Activated effector memory CD4-positive, alpha-beta T cell treated with anti-CD3 and anti-CD28 coated beads, Interleukin-2, amount 50 U/mL, for 16 hours (primary cell): Measurements from ENCODE around the gene PNRC2.
"Not testable (repeated sequence)": the region's sequence is repeated elsewhere in the genome, so short reads cannot be mapped to it uniquely, and the experiment has no call there.

ENCODE experiments used
- DNase-seq: peaks from one replicate; pipeline ENCODE4 v3.0.0-alpha.2; 2020

PNRC2 gene

GRCh38 chr1:23996700-23997229 is 37.1 kb downstream of the PNRC2 start:
- no peak for DNase-seq

- DNase-seq = no peak
Observed at GRCh38 chr1:23997812-23998211, 38.2 kb downstream of the PNRC2 start.

GRCh38 chr1:23999156-23999671 is 39.6 kb downstream of the PNRC2 start:
- no peak for DNase-seq

- DNase-seq = no peak
Observed at GRCh38 chr1:24002695-24003094, 43.1 kb downstream of the PNRC2 start.

GRCh38 chr1:24003331-24003972 is 43.8 kb downstream of the PNRC2 start:
- no peak for DNase-seq

GRCh38 chr1:24004132-24004531 is 44.5 kb downstream of the PNRC2 start:
- DNase-seq = no peak

- DNase-seq = no peak
Observed at GRCh38 chr1:24005163-24005562, 45.5 kb downstream of the PNRC2 start.

GRCh38 chr1:24007079-24007478 is 47.5 kb downstream of the PNRC2 start:
- DNase-seq = no peak

- not testable (repeated sequence) for DNase-seq
Observed at GRCh38 chr1:24008574-24009184, 49.1 kb downstream of the PNRC2 start.

GRCh38 chr1:24009406-24009805 is 49.8 kb downstream of the PNRC2 start:
- no peak for DNase-seq

- DNase-seq = no peak
Observed at GRCh38 chr1:24010650-24011049, 51.0 kb downstream of the PNRC2 start.

GRCh38 chr1:24012878-24013277 is 53.2 kb downstream of the PNRC2 start:
- not testable (repeated sequence) for DNase-seq
